RWPE1 (cell line): ENCODE data around the gene NBEA.
"Not testable (repeated sequence)": the region's sequence is repeated elsewhere in the genome, so short reads cannot be mapped to it uniquely, and the experiment has no call there.

Experiments
- CTCF ChIA-PET: fragments of 350-600 bp; sonication (Branson Sonifier 250); formaldehyde crosslinking; extraction: SDS; loops from one replicate; lab custom pipeline; 2021; lab: Yijun Ruan, JAX
- POLR2A ChIA-PET: fragments of 400-600 bp; formaldehyde crosslinking; extraction: SDS; loops from one replicate; lab custom pipeline; 2020; ENCODE audit warnings: antibody characterized with exemption; ENCODE audit not compliant: low non-redundant PET; lab: Yijun Ruan, JAX
- DNase-seq: peaks from one replicate; pipeline ENCODE4 v3.0.0; 2012; ENCODE audit warnings: low spot score
- H3K27ac ChIP-seq: fragments of 450-650 bp; 2 replicates; pipeline ENCODE4 v1.5.1; 2017
- CTCF ChIP-seq: fragments of 450-650 bp; conservative IDR thresholded peaks from 2 replicates; pipeline ENCODE4 v1.5.1; 2017; ENCODE audit warnings: low read depth, mild to moderate bottlenecking

Gene NBEA

DNA sequence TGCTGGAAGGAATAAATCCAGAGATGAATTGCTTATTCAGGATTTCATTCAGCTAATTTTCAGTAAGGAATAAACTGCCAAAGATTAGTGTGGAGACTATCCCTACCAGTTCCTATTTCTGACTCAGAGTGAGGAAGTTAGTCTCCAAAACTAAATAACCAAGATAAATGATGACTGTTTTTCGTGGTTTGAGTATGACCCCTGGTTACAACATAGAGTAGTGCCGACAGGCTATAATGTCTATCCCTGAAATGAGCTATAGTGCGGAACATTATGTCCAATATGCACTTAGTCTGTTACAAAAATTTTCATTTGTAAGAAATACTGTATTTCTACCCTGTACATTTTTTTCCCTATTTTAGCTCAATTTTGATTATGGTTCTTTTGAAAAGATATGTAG is 51.4 kb downstream of the NBEA start:
- POLR2A ChIA-PET = no interaction called here
- TF ChIP-seq CTCF = no peak
- CTCF ChIA-PET = no interaction called here
- no peak for DNase-seq
- H3K27ac ChIP-seq = no peak overlapping the region

DNA sequence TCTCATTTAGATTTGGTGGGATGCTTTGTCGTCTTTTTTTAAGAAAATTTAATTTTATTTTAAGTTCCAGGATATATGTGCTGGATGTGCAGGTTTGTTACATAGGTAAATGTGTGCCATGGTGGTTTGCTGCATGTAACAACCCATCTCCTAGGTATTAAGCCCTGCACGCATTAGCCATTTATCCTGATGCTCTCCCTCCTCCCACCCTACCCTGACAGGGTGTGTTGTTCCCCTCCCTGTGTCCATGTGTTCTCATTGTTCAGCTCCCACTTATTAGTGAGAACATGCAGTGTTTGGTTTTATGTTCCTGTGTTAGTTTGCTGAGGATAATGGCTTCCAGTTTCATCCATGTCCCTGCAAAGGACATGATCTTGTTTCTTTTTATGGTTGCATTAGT is 61.7 kb downstream of the NBEA start:
- CTCF ChIA-PET, POLR2A ChIA-PET, DNase-seq, H3K27ac ChIP-seq: not testable (repeated sequence)

DNA sequence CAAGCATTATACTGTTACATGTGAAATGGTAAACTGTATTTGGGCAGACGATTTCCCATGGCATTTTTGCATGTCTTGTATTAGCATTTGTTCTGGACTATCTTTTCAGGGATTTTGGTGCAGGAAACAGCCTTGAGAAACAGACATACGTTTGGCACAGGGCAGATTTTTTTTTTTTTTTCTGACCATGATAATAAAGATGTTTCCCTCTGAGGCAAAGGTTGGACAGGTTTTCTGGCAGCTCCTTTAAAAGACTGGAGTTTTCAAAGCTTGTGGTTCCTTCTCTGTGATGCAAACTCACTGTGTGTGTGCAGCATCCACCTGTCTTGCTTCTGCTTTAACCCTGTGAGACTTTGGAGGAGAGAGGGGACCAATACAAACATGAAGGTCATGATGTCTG is 63.0 kb downstream of the NBEA start:
- ChIA-PET CTCF (no interaction called here), POLR2A (no interaction called here)
- no peak overlapping the region for H3K27ac ChIP-seq
- no peak for DNase-seq
- no peak for TF ChIP-seq CTCF

DNA sequence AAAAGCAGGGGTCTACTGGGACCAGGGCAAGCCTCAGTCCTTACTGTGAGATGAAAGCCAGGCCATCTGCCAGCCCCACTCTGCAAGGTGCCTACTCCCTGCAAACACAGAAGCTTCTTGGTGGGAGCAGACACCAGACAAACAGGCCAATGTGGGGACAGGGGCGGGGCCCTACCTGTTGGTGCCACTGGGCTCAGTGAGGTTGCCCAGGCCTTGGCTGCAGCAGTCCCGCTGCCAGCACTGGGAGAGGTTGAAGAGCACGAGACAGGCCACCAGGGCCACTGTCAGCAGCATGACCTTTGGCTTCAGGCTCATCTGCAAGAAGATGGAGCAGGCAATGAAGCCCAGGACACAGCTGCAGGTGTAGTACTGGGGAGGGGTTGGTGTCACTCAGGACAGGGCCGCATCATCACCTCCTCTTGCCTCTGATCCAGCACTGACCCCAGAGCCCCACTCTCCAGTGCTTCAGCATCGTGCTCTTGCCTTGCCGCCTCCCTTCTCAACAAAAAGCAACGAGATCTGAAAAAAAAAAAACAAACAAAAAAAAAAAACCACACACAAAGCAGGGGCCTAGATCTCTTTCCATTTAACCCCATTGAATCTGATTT is 72.6 kb downstream of the NBEA start:
- ChIA-PET CTCF (no interaction called here), POLR2A (no interaction called here)
- no peak overlapping the region for H3K27ac ChIP-seq
- DNase-seq = no peak
- no peak for TF ChIP-seq CTCF

DNA sequence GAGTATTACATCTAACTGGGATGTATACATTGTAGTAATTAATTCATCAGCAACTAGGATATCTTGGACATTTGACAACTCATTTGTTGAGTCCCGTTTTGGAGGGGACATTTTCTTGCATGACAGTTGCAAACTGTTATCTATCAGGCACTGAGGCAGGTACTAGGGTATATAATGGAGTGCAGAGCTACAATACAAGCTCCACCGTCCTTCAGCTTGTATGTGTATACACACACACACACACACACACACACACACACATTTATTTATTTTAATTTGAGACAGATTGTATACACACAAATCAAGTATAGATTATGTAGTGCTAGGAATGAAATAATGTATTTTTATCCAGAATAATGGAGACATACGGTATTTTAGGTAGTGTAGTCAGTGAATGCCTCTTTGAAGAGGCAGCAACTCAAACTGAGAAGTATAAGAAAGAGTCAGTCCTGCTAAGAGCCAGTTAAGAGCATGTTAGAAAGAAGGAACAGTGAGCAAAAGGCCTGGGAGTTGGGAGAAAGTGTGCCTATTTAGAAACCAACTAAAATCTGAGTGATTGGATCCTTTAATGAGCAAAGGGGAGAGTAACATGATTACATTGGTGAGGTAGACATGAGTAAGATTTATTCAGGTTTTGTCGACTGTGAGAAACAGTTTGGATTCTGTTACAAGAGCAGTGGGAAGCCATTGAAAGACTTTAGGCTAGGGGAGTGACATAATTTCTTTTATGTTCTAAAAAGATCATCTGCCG is 74.5 kb downstream of the NBEA start:
- H3K27ac ChIP-seq = no peak overlapping the region
- ChIA-PET CTCF (no interaction called here), POLR2A (no interaction called here)
- no peak for TF ChIP-seq CTCF
- no peak for DNase-seq

DNA sequence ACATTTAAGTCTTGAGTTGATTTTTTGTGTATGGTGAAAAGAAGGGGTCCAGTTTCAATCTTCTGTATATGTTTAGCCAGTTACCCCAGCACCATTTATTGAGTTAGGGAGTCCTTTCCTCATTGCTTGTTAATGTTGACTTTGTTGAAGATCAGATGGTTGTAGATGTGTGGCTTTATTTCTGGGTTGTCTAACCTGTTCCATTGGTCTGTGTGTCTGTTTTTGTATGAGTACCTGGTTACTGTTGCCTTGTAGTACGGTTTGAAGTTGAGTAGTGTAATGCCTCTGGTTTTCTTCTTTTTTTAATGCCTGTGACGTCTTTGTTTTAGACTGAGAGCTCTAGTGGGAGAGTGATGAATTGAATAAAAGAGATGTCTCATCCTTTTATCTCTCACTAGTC is 83.2 kb downstream of the NBEA start:
- H3K27ac ChIP-seq = no peak overlapping the region
- CTCF ChIA-PET = interaction anchor here (0.7 kb wide), 1 partner anchor 24 kb away, joined by 3 read pairs; no protein-coding TSS in a partner anchor
- no peak for TF ChIP-seq CTCF
- DNase-seq = no peak
- POLR2A ChIA-PET = no interaction called here

DNA sequence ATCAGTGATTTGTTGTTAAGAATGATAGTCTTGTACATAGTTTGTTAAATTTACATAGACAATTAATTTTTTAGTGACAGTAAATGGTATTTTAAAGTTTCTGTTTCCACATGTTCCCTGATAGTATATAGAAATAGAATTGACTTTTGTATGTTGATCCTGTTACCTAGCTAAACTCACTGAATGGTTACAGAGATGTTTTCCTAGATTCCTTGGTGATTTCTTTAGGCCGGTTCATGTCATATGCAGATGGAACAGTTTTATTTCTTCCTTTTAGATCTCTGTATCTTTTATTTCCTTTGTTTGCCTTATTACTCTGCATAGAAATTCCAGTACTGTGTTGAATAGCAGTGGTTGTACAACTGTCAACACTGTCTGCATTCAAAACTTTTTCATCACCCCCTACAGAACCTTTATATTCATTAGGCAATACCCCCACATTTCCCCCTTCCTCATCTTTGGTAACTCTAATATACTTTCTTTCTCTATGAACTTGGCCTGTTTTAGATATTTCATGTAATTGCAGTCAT is 86.3 kb downstream of the NBEA start:
- DNase-seq = no peak
- H3K27ac ChIP-seq = no peak overlapping the region
- ChIA-PET CTCF (no interaction called here), POLR2A (no interaction called here)
- no peak for TF ChIP-seq CTCF
